Ectodermal cell (in vitro differentiated cells): Measurements from ENCODE around the gene TOR3A.
"Not testable (repeated sequence)": the region's sequence is repeated elsewhere in the genome, so short reads cannot be mapped to it uniquely, and the experiment has no call there.

Experiments used
- H3K27ac ChIP-seq: 2 replicates; pipeline ENCODE4 v1.7.0; 2013; ENCODE audit warnings: mild to moderate bottlenecking, low read depth, low read length; ENCODE audit not compliant: insufficient read depth, poor library complexity, severe bottlenecking
- H3K27me3 ChIP-seq: 2 replicates; pipeline ENCODE4 v1.7.0; 2013; ENCODE audit warnings: mild to moderate bottlenecking, low read length; ENCODE audit not compliant: insufficient read depth, control insufficient read depth, poor library complexity, severe bottlenecking
- H3K36me3 ChIP-seq: one replicate; pipeline ENCODE4 v1.7.0; 2013; ENCODE audit warnings: low read length; ENCODE audit not compliant: control insufficient read depth, insufficient read depth
- H3K4me1 ChIP-seq: one replicate; pipeline ENCODE4 v1.7.0; 2013; ENCODE audit warnings: low read length; ENCODE audit not compliant: control insufficient read depth, insufficient read depth
- H3K4me3 ChIP-seq: 2 replicates; pipeline ENCODE4 v1.7.0; 2013; ENCODE audit warnings: low read depth, low read length, control low read depth; ENCODE audit not compliant: insufficient read depth
- H3K9me3 ChIP-seq: 2 replicates; pipeline ENCODE4 v1.7.0; 2013; ENCODE audit warnings: mild to moderate bottlenecking, low read length, moderate library complexity; ENCODE audit not compliant: control insufficient read depth
- WGBS, 2 experiments: methylation state at CpG; one replicate each; pipeline ENCODE4 v1.1.7; 2013; ENCODE audit warnings: missing lambda C conversion rate in 2 of 2; 5-methylcytosine and 5-hydroxymethylcytosine counted together

Gene TOR3A

GRCh38 chr1:179127163-179127895 lies 45.5 kb downstream of the TOR3A start:
- H3K9me3 ChIP-seq = no peaks in the 10 kb centered on the region
- no peak overlapping the region for H3K27ac ChIP-seq
- 81 to 95% methylated on average over 3 to 5 of the region's 5 CpGs for WGBS, 2 experiments
- no peaks in the 10 kb centered on the region for H3K4me1 ChIP-seq
- H3K27me3 ChIP-seq = no peaks in the 10 kb centered on the region
- no peak overlapping the region for H3K4me3 ChIP-seq
- peaks cover 7% of the 10 kb centered on the region for H3K36me3 ChIP-seq

GRCh38 chr1:179128520-179128919 lies 46.6 kb downstream of the TOR3A start:
- H3K4me3 ChIP-seq = no peak overlapping the region
- 93 to 94% methylated on average over 4 of the region's 4 CpGs for WGBS, 2 experiments
- peaks cover 7% of the 10 kb centered on the region for H3K36me3 ChIP-seq
- no peaks in the 10 kb centered on the region for H3K9me3 ChIP-seq
- no peaks in the 10 kb centered on the region for H3K27me3 ChIP-seq
- no peak overlapping the region for H3K27ac ChIP-seq
- no peaks in the 10 kb centered on the region for H3K4me1 ChIP-seq

- Histone ChIP-seq H3K36me3 (peaks cover 7% of the 10 kb centered on the region), H3K4me1 (no peaks in the 10 kb centered on the region), H3K27me3 (no peaks in the 10 kb centered on the region), H3K9me3 (no peaks in the 10 kb centered on the region), H3K27ac (no peak overlapping the region), H3K4me3 (no peak overlapping the region)
- WGBS, 2 experiments = 93% methylated on average over 10 of the region's 10 CpGs
Measured at GRCh38 chr1:179129702-179130473, 48.0 kb downstream of the TOR3A start.

- not testable (repeated sequence) for H3K27ac ChIP-seq, H3K27me3 ChIP-seq, H3K36me3 ChIP-seq, H3K9me3 ChIP-seq, H3K4me1 ChIP-seq, H3K4me3 ChIP-seq
- WGBS, 2 experiments = 92 to 97% methylated on average over 26 to 27 of the region's 27 CpGs
Measured at GRCh38 chr1:179135168-179135567, 53.3 kb downstream of the TOR3A start.

GRCh38 chr1:179135707-179136106 lies 53.8 kb downstream of the TOR3A start:
- not testable (repeated sequence) for H3K4me3 ChIP-seq, H3K9me3 ChIP-seq, H3K4me1 ChIP-seq, H3K36me3 ChIP-seq, H3K27me3 ChIP-seq, H3K27ac ChIP-seq
- WGBS, 2 experiments = 97 to 98% methylated on average over 22 to 24 of the region's 28 CpGs

GRCh38 chr1:179137617-179138255 lies 55.9 kb downstream of the TOR3A start:
- Histone ChIP-seq H3K36me3 (no peaks in the 10 kb centered on the region), H3K27me3 (no peaks in the 10 kb centered on the region), H3K9me3 (no peaks in the 10 kb centered on the region), H3K4me3 (no peak overlapping the region), H3K4me1 (peaks cover 4% of the 10 kb centered on the region), H3K27ac (no peak overlapping the region)
- WGBS, 2 experiments = 90 to 93% methylated on average over 5 of the region's 5 CpGs

- H3K4me1 ChIP-seq, H3K27ac ChIP-seq, H3K36me3 ChIP-seq, H3K27me3 ChIP-seq, H3K9me3 ChIP-seq, H3K4me3 ChIP-seq: not testable (repeated sequence)
- 97 to 98% methylated on average over 21 of the region's 21 CpGs for WGBS, 2 experiments
Measured at GRCh38 chr1:179138755-179139154, 56.9 kb downstream of the TOR3A start.

- Histone ChIP-seq H3K4me3 (no peak overlapping the region), H3K4me1 (peaks cover 4% of the 10 kb centered on the region), H3K27me3 (no peaks in the 10 kb centered on the region), H3K36me3 (no peaks in the 10 kb centered on the region), H3K27ac (no peak overlapping the region), H3K9me3 (no peaks in the 10 kb centered on the region)
- 51 to 53% methylated on average over 3 of the region's 4 CpGs for WGBS, 2 experiments
Measured at GRCh38 chr1:179141592-179142251, 59.9 kb downstream of the TOR3A start.

GRCh38 chr1:179142889-179143299 lies 61.0 kb downstream of the TOR3A start:
- WGBS, 2 experiments = 91 to 100% methylated on average over 2 of the region's 2 CpGs
- H3K4me1 ChIP-seq = peaks cover 4% of the 10 kb centered on the region
- H3K9me3 ChIP-seq = no peaks in the 10 kb centered on the region
- no peak overlapping the region for H3K27ac ChIP-seq
- no peak overlapping the region for H3K4me3 ChIP-seq
- no peaks in the 10 kb centered on the region for H3K27me3 ChIP-seq
- no peaks in the 10 kb centered on the region for H3K36me3 ChIP-seq

- WGBS, 2 experiments = 90 to 97% methylated on average over 3 of the region's 3 CpGs
- Histone ChIP-seq H3K9me3 (no peaks in the 10 kb centered on the region), H3K4me3 (no peak overlapping the region), H3K27me3 (no peaks in the 10 kb centered on the region), H3K36me3 (no peaks in the 10 kb centered on the region), H3K27ac (no peak overlapping the region), H3K4me1 (peaks cover 4% of the 10 kb centered on the region)
Measured at GRCh38 chr1:179143322-179143721, 61.5 kb downstream of the TOR3A start.
